Suprapubic skin (tissue), 4 donors: ENCODE results near the gene RASGEF1C.

Source experiments
- POLR2A ChIP-seq, 2 donors: fragments of 450-650 bp; IDR thresholded peaks; one replicate each; pipeline ENCODE4 v1.6.1; 2017; ENCODE audit warnings: antibody characterized with exemption in 2 of 2, mild to moderate bottlenecking in 2 of 2, moderate library complexity in 2 of 2
- POLR2AphosphoS5 ChIP-seq, 3 donors: sonication (generic); formaldehyde crosslinking; IDR thresholded peaks; one replicate each; pipeline ENCODE4 v1.6.1; 2017; ENCODE audit warnings: antibody characterized with exemption in 3 of 3
- TF ChIP-seq, protein P1 (sequence below), 2 donors: fragments of 200-600 bp in 1 of 2; fragments of 450-650 bp in 1 of 2; sonication (generic) in 1 of 2; IDR thresholded peaks; one replicate each; pipeline ENCODE4 v1.5.1; 2016 to 2019; ENCODE audit warnings: antibody characterized with exemption in 2 of 2, mild to moderate bottlenecking in 1 of 2, moderate library complexity in 1 of 2

DNA sequence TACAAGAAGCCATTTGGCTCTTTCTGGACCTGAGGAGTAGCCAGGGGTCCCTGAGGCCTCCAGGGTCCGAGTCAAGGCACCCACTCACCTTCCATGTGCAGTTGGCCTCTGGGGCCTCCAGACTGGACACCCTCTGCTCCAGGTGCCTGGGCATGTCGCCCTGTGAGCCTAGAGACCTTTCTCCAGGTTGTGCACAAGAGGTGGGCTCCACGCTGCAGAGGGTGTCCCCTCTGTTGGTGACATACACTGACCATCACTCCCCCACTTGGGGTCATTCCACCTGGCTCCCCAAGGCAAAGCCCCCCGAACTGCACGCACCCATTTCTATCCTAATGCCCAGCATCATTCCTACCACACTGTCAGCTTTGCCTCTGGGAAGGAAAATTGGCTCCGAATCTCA is 48.8 kb downstream of the RASGEF1C start:
- TF ChIP-seq POLR2AphosphoS5 (IDR thresholded peaks at IDR 0.05): no peak
- TF ChIP-seq, protein P1, sequence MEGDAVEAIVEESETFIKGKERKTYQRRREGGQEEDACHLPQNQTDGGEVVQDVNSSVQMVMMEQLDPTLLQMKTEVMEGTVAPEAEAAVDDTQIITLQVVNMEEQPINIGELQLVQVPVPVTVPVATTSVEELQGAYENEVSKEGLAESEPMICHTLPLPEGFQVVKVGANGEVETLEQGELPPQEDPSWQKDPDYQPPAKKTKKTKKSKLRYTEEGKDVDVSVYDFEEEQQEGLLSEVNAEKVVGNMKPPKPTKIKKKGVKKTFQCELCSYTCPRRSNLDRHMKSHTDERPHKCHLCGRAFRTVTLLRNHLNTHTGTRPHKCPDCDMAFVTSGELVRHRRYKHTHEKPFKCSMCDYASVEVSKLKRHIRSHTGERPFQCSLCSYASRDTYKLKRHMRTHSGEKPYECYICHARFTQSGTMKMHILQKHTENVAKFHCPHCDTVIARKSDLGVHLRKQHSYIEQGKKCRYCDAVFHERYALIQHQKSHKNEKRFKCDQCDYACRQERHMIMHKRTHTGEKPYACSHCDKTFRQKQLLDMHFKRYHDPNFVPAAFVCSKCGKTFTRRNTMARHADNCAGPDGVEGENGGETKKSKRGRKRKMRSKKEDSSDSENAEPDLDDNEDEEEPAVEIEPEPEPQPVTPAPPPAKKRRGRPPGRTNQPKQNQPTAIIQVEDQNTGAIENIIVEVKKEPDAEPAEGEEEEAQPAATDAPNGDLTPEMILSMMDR (IDR thresholded peaks at IDR 0.05): no peak
- TF ChIP-seq POLR2A (IDR thresholded peaks at IDR 0.05): no peak
